ENCODE results near the gene RRAGD.

GRCh38 chr6:89406141-89406540 lies 5.9 kb downstream of the RRAGD start:
- TF ChIP-seq EZH2phosphoT487 (IDR thresholded peaks at IDR 0.05; ENCODE audit: insufficient read depth, low read depth) (no peak), EZH2 (IDR thresholded peaks at IDR 0.05; ENCODE audit: insufficient read depth, poor library complexity, severe bottlenecking) (no peak)

All from GM23248 (cell line).